PC-9 (cell line): ENCODE measurements around the gene VSX1.

Source experiments
- EZH2 ChIP-seq: fragments of 200-600 bp; sonication (generic); IDR thresholded peaks from 2 replicates; pipeline ENCODE4 v1.8.0; 2017; ENCODE audit warnings: antibody characterized with exemption, low read depth
- TF ChIP-seq, protein P1 (sequence below): fragments of 200-600 bp; sonication (generic); conservative IDR thresholded peaks from 2 replicates; pipeline ENCODE4 v1.6.1; 2017; ENCODE audit warnings: mixed run types, antibody characterized with exemption, mild to moderate bottlenecking, moderate library complexity

- TF ChIP-seq, protein P1, sequence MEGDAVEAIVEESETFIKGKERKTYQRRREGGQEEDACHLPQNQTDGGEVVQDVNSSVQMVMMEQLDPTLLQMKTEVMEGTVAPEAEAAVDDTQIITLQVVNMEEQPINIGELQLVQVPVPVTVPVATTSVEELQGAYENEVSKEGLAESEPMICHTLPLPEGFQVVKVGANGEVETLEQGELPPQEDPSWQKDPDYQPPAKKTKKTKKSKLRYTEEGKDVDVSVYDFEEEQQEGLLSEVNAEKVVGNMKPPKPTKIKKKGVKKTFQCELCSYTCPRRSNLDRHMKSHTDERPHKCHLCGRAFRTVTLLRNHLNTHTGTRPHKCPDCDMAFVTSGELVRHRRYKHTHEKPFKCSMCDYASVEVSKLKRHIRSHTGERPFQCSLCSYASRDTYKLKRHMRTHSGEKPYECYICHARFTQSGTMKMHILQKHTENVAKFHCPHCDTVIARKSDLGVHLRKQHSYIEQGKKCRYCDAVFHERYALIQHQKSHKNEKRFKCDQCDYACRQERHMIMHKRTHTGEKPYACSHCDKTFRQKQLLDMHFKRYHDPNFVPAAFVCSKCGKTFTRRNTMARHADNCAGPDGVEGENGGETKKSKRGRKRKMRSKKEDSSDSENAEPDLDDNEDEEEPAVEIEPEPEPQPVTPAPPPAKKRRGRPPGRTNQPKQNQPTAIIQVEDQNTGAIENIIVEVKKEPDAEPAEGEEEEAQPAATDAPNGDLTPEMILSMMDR: no peak
- no peak for TF ChIP-seq EZH2
Observed at GRCh38 chr20:25063981-25064380, 18.0 kb downstream of the VSX1 start.
